Trophoblast cell (in vitro differentiated cells and primary cell): Measurements from ENCODE around the gene SNX32.

Source experiments
- DNase-seq, 2 donors: peaks; one replicate each; pipeline ENCODE4 v3.0.0-alpha.2; 2016
- H2AFZ ChIP-seq: 2 replicates; pipeline ENCODE4 v1.6.1; 2013; ENCODE audit warnings: low read length, moderate library complexity, mild to moderate bottlenecking; ENCODE audit not compliant: insufficient read depth, poor library complexity
- H2AK5ac ChIP-seq: 2 replicates; pipeline ENCODE4 v1.6.1; 2013; ENCODE audit warnings: mild to moderate bottlenecking, low read length
- H2BK120ac ChIP-seq: 2 replicates; pipeline ENCODE4 v1.6.1; 2013; ENCODE audit warnings: low read length, mild to moderate bottlenecking, moderate library complexity; ENCODE audit not compliant: insufficient read depth, poor library complexity
- H2BK12ac ChIP-seq: 2 replicates; pipeline ENCODE4 v1.6.1; 2013; ENCODE audit warnings: mild to moderate bottlenecking, low read length, moderate library complexity
- H2BK5ac ChIP-seq: 2 replicates; pipeline ENCODE4 v1.6.1; 2013; ENCODE audit warnings: low read length, low read depth, moderate library complexity, mild to moderate bottlenecking; ENCODE audit not compliant: poor library complexity
- H3K14ac ChIP-seq: 2 replicates; pipeline ENCODE4 v1.6.1; 2013; ENCODE audit warnings: mild to moderate bottlenecking, low read length
- H3K18ac ChIP-seq: 2 replicates; pipeline ENCODE4 v1.6.1; 2013; ENCODE audit warnings: mild to moderate bottlenecking, low read length
- H3K23ac ChIP-seq: 2 replicates; pipeline ENCODE4 v1.6.1; 2013; ENCODE audit warnings: low read length
- H3K27ac ChIP-seq: 2 replicates; pipeline ENCODE4 v1.5.1; 2013; ENCODE audit warnings: low read depth, mild to moderate bottlenecking, inconsistent platforms, low read length, moderate library complexity
- H3K27me3 ChIP-seq: 2 replicates; pipeline ENCODE4 v1.6.1; 2013; ENCODE audit warnings: inconsistent platforms, mild to moderate bottlenecking, low read length, moderate library complexity; ENCODE audit not compliant: insufficient read depth
- H3K36me3 ChIP-seq, 2 experiments: 1 replicate in 1 of 2; 2 replicates in 1 of 2; pipeline ENCODE4 v1.6.1; 2013; ENCODE audit warnings: low read length in 2 of 2, mild to moderate bottlenecking in 2 of 2, moderate library complexity in 1 of 2; ENCODE audit not compliant: insufficient read depth in 2 of 2, control insufficient read depth in 1 of 2
- H3K4ac ChIP-seq: 2 replicates; pipeline ENCODE4 v1.6.1; 2013; ENCODE audit warnings: low read depth, mild to moderate bottlenecking, low read length, moderate library complexity
- H3K4me1 ChIP-seq, 2 experiments: 1 replicate in 1 of 2; 2 replicates in 1 of 2; pipeline ENCODE4 v1.6.1; 2013; ENCODE audit warnings: low read length in 2 of 2, mild to moderate bottlenecking in 2 of 2, moderate library complexity in 1 of 2; ENCODE audit not compliant: insufficient read depth in 2 of 2, control insufficient read depth in 1 of 2
- H3K4me2 ChIP-seq: 2 replicates; pipeline ENCODE4 v1.6.1; 2013; ENCODE audit warnings: inconsistent platforms, mild to moderate bottlenecking, low read length, moderate library complexity
- H3K4me3 ChIP-seq: 2 replicates; pipeline ENCODE4 v1.5.1; 2013; ENCODE audit warnings: mild to moderate bottlenecking, low read depth, low read length, inconsistent platforms
- H3K79me1 ChIP-seq: one replicate; pipeline ENCODE4 v1.6.1; 2013; ENCODE audit warnings: low read length
- H3K79me2 ChIP-seq: 2 replicates; pipeline ENCODE4 v1.6.1; 2013; ENCODE audit warnings: low read length, mild to moderate bottlenecking; ENCODE audit not compliant: control insufficient read depth, insufficient read depth, poor library complexity
- H3K9ac ChIP-seq: 2 replicates; pipeline ENCODE4 v1.6.1; 2013; ENCODE audit warnings: mild to moderate bottlenecking, low read length
- H3K9me3 ChIP-seq: 2 replicates; pipeline ENCODE4 v1.6.1; 2013; ENCODE audit warnings: low read depth, mild to moderate bottlenecking, control low read depth, inconsistent platforms, low read length; ENCODE audit not compliant: insufficient read depth
- H4K12ac ChIP-seq: 2 replicates; pipeline ENCODE4 v1.6.1; 2013; ENCODE audit warnings: low read depth, mild to moderate bottlenecking, low read length, moderate library complexity
- H4K8ac ChIP-seq: 2 replicates; pipeline ENCODE4 v1.6.1; 2013; ENCODE audit warnings: low read depth, mild to moderate bottlenecking, low read length, moderate library complexity
- H4K91ac ChIP-seq: one replicate; pipeline ENCODE4 v1.6.1; 2013; ENCODE audit warnings: low read depth, mild to moderate bottlenecking, low read length, moderate library complexity
- WGBS: extraction: QIAGEN DNeasy Blood & Tissue Kit; methylation state at CpG from one replicate; pipeline ENCODE4 v1.1.7; 2013; ENCODE audit warnings: missing lambda C conversion rate; ENCODE audit not compliant: insufficient read length, insufficient coverage; ENCODE audit errors: extremely low coverage; 5-methylcytosine and 5-hydroxymethylcytosine counted together

SNX32 gene

DNA sequence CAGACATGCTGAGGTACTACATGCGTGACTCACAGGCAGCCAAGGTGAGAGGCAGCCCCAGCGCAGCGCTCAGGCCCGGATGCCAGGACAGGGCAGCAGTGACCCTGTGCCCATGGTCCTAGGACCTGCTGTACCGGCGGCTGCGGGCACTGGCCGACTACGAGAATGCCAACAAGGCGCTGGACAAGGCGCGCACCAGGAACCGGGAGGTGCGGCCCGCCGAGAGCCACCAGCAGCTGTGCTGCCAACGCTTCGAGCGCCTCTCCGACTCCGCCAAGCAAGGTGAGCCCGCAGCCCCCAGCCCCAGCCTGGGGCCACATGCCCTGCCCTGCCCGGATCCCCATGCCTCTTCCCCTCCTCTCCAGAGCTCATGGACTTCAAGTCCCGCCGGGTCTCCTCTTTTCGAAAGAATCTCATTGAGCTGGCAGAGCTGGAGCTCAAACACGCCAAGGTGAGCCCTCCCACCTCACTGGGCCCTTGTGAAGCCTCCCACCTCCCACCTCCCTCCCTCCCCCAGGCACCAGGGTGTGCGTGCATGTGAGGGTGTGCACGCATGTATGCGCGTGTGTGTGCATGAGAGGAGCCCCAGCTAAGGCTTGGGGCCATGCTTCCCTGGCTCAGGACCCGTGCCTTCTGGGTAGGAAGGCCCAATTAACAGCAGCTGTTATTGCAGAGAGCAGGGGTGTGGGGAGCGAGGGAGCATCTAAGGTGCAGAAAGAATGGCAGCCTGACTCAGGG, 18.9 kb downstream of the SNX32 start:
- no peak overlapping the region for H3K18ac ChIP-seq
- no peak overlapping the region for H2BK120ac ChIP-seq
- WGBS: no CpG with 5 or more reads among the region's 33 CpGs
- no peak overlapping the region for H2AFZ ChIP-seq
- H3K4me2 ChIP-seq: no peak overlapping the region
- peaks cover 55 to 59% of the 10 kb centered on the region in 2 experiments for H3K36me3 ChIP-seq
- no peak overlapping the region for H3K4me3 ChIP-seq
- H2BK12ac ChIP-seq: no peak overlapping the region
- no peak overlapping the region for H3K23ac ChIP-seq
- no peaks in the 10 kb centered on the region for H3K27me3 ChIP-seq
- H3K27ac ChIP-seq: no peak overlapping the region
- peaks cover 7% of the 10 kb centered on the region for H3K9me3 ChIP-seq
- H3K14ac ChIP-seq: no peak overlapping the region
- H3K9ac ChIP-seq: no peak overlapping the region
- H4K12ac ChIP-seq: no peak overlapping the region
- no peak overlapping the region for H2BK5ac ChIP-seq
- peaks cover 6 to 8% of the 10 kb centered on the region in 2 experiments for H3K4me1 ChIP-seq
- no peak overlapping the region for H2AK5ac ChIP-seq
- H4K8ac ChIP-seq: no peak overlapping the region
- no peak for DNase-seq
- no peak overlapping the region for H4K91ac ChIP-seq
- peaks cover 8% of the 10 kb centered on the region for H3K79me1 ChIP-seq
- H3K4ac ChIP-seq: no peak overlapping the region
- H3K79me2 ChIP-seq: peaks cover 18% of the 10 kb centered on the region

DNA sequence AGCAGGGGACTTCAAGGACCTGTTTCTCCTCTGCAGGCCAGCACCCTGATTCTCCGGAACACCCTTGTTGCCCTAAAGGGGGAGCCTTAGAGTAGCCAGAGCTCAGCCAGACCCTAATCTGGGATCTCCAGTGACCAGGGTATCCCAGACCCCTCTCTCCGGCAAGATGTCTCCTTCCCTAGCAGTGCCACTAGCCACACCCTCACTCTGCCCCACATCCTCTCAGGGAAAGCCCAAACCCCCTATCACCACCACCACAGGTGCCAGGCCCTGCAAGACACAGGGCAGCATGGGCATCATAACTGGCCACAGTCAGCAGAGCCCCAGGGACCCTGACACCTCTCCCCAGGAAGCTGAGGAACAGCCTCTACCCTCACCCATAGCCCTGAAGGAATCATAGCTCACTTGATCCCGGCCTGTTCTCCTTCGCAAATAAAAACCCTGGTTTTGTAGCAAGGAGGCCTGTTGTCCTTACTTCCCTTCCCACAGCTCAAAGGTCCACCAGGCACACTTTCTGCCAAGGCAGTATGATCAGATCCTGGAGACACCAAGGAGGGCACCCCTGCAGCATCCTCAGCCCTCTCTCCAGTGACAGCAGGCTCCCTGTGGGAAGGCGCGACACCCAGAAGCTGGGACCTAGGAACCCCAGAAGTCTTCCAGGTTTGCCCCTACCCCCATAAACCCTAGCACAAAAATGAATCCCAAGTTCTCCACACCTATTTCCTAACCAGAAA, 19.6 kb downstream of the SNX32 start:
- DNase-seq: no peak
- H4K91ac ChIP-seq: no peak overlapping the region
- no CpG with 5 or more reads among the region's 6 CpGs for WGBS

DNA sequence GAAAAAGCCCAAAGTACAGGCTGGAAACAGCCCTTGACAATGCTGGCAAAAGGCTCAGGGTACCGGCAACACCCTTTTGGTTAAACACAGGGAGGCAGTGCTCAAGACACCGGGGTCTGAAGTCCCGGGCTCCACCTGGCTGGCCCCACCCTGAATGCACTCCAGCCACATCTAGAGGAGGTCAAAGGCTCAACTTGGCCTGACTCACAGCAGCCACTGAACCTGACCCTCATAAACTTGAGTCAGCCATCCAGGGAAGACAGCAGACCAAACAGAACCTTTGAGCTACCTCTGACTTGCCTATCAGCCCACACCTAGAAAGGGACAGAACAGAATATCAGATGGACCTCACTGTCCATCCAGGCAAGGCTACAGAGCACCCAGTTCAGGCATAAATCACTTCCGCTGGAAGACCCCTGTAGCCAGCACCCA, 20.4 kb downstream of the SNX32 start:
- Histone ChIP-seq H2AFZ (no peak overlapping the region), H3K36me3 (peaks cover 55 to 59% of the 10 kb centered on the region in 2 experiments), H2AK5ac (no peak overlapping the region), H3K9ac (no peak overlapping the region), H2BK12ac (no peak overlapping the region), H4K12ac (no peak overlapping the region), H3K79me1 (peaks cover 17% of the 10 kb centered on the region), H3K14ac (no peak overlapping the region), H2BK5ac (no peak overlapping the region), H3K4me1 (peaks cover 6 to 8% of the 10 kb centered on the region in 2 experiments), H3K27me3 (no peaks in the 10 kb centered on the region), H3K79me2 (peaks cover 21% of the 10 kb centered on the region), H3K27ac (no peak overlapping the region), H3K4me3 (no peak overlapping the region), H3K9me3 (peaks cover 7% of the 10 kb centered on the region), H3K4ac (no peak overlapping the region), H3K23ac (no peak overlapping the region), H4K8ac (no peak overlapping the region), H2BK120ac (no peak overlapping the region), H3K18ac (no peak overlapping the region), H3K4me2 (no peak overlapping the region), H4K91ac (no peak overlapping the region)
- WGBS: no CpG with 5 or more reads among the region's 4 CpGs
- DNase-seq: no peak

More for the DNA sequence above, 19.6 kb downstream of the SNX32 start:
- H3K4me2 ChIP-seq: no peak overlapping the region
- H2BK12ac ChIP-seq: no peak overlapping the region
- H3K4ac ChIP-seq: no peak overlapping the region
- no peak overlapping the region for H2BK5ac ChIP-seq
- H3K9ac ChIP-seq: no peak overlapping the region
- no peak overlapping the region for H2BK120ac ChIP-seq
- peaks cover 21% of the 10 kb centered on the region for H3K79me2 ChIP-seq
- H2AFZ ChIP-seq: no peak overlapping the region
- peaks cover 12% of the 10 kb centered on the region for H3K79me1 ChIP-seq
- peaks cover 6 to 8% of the 10 kb centered on the region in 2 experiments for H3K4me1 ChIP-seq
- no peak overlapping the region for H4K12ac ChIP-seq
- H4K8ac ChIP-seq: no peak overlapping the region
- H3K4me3 ChIP-seq: no peak overlapping the region
- peaks cover 7% of the 10 kb centered on the region for H3K9me3 ChIP-seq
- no peak overlapping the region for H3K27ac ChIP-seq
- H3K14ac ChIP-seq: no peak overlapping the region
- H3K36me3 ChIP-seq: peaks cover 55 to 59% of the 10 kb centered on the region in 2 experiments
- H3K23ac ChIP-seq: no peak overlapping the region
- no peaks in the 10 kb centered on the region for H3K27me3 ChIP-seq
- no peak overlapping the region for H3K18ac ChIP-seq
- no peak overlapping the region for H2AK5ac ChIP-seq

DNA sequence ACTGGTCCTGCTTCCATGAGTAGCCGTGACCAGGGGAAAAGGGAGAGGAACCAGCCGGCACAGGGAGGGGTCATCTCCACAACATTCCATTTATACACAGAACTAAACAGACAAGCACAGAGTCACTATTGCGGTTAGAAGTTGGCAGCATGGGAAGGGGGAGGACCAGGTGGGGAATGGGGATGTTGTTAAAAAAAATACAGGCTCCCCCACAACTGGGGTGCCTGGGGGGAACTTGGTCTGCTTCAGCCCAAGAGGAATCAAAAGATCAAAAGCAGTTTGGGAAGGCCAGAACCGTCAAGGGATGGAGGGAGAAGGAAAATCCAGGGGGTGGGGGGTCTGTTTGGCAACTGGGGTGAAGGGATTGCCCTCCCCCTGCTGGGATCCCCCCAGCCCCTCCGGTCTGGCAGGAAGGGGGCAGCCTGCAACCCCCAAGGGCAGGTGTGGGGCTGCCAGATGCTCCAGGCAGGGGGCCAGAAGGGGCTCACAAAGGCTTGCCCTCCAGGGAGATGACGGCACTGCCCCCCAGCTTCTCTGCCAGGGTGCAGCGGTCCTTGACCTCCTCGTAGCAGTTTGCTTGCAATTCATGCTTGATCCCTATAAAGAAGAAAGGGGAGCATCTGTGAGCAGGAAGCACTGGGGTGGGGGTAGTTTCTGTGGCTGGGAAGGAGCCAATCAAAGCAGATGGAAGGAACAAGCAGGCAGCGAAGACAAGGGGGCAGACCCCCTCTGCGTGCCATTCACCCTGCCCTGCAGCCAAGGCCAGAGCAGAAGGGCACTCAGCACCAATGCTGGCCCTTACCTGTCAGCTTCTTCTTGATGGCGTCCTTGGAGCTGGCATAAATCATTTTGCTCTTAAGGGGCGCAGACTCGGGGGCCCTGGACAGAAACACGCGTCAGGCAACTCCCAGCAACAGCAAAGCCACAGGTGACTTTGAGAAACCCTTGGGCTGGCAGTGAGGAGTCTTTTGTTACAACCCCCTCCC, 21.4 kb downstream of the SNX32 start:
- H3K14ac ChIP-seq: no peak overlapping the region
- H3K79me1 ChIP-seq: peaks cover 23% of the 10 kb centered on the region
- no peak overlapping the region for H3K27ac ChIP-seq
- H2AFZ ChIP-seq: no peak overlapping the region
- WGBS: no CpG with 5 or more reads among the region's 15 CpGs
- no peaks in the 10 kb centered on the region for H3K27me3 ChIP-seq
- no peak overlapping the region for H3K4ac ChIP-seq
- no peak overlapping the region for H2BK12ac ChIP-seq
- no peak overlapping the region for H2BK5ac ChIP-seq
- no peak overlapping the region for H3K4me3 ChIP-seq
- peaks cover 55 to 59% of the 10 kb centered on the region in 2 experiments for H3K36me3 ChIP-seq
- peaks cover 7% of the 10 kb centered on the region for H3K9me3 ChIP-seq
- peaks cover 11 to 13% of the 10 kb centered on the region in 2 experiments for H3K4me1 ChIP-seq
- H3K18ac ChIP-seq: no peak overlapping the region
- no peak overlapping the region for H4K91ac ChIP-seq
- H3K4me2 ChIP-seq: peak overlapping the region; percentile 91
- no peak overlapping the region for H4K12ac ChIP-seq
- no peak overlapping the region for H2AK5ac ChIP-seq
- no peak overlapping the region for H3K23ac ChIP-seq
- no peak overlapping the region for H3K9ac ChIP-seq
- H2BK120ac ChIP-seq: no peak overlapping the region
- peaks cover 25% of the 10 kb centered on the region for H3K79me2 ChIP-seq
- DNase-seq: no peak
- no peak overlapping the region for H4K8ac ChIP-seq
